HG02642 (cell line): ENCODE data around the gene MTHFD2L.
"Not testable (repeated sequence)": the region's sequence is repeated elsewhere in the genome, so short reads cannot be mapped to it uniquely, and the experiment has no call there.

Experiments
- ATAC-seq: cut with Tn5 transposase; IDR thresholded peaks from one replicate; pipeline ENCODE4 v1.9.1; 2021; ENCODE audit warnings: mild to moderate bottlenecking; ENCODE audit not compliant: unreplicated experiment, poor library complexity

MTHFD2L gene

GRCh38 chr4:74181219-74181618 is 23.3 kb downstream of the MTHFD2L start:
- no peak for ATAC-seq

GRCh38 chr4:74188912-74189311 is 31.0 kb downstream of the MTHFD2L start:
- no peak for ATAC-seq

GRCh38 chr4:74189331-74190043 is 31.6 kb downstream of the MTHFD2L start:
- no peak for ATAC-seq

- ATAC-seq = no peak
These were observed 32.4 kb downstream of the MTHFD2L start for GRCh38 chr4:74190332-74190731.

- no peak for ATAC-seq
These were observed 33.0 kb downstream of the MTHFD2L start for GRCh38 chr4:74190919-74191397.

- no peak for ATAC-seq
These were observed 39.2 kb downstream of the MTHFD2L start for GRCh38 chr4:74197080-74197479.

GRCh38 chr4:74202062-74202586 is 44.2 kb downstream of the MTHFD2L start:
- ATAC-seq = no peak

- no peak for ATAC-seq
These were observed 45.5 kb downstream of the MTHFD2L start for GRCh38 chr4:74203467-74203866.

- no peak for ATAC-seq
These were observed 47.1 kb downstream of the MTHFD2L start for GRCh38 chr4:74205046-74205445.

- ATAC-seq = no peak
These were observed 47.6 kb downstream of the MTHFD2L start for GRCh38 chr4:74205559-74205958.

- peak; percentile 73 for ATAC-seq
These were observed 48.3 kb downstream of the MTHFD2L start for GRCh38 chr4:74206088-74206825.

- ATAC-seq = not testable (repeated sequence)
These were observed 56.7 kb downstream of the MTHFD2L start for GRCh38 chr4:74214457-74215159.

GRCh38 chr4:74215236-74215635 is 57.3 kb downstream of the MTHFD2L start:
- not testable (repeated sequence) for ATAC-seq

- no peak for ATAC-seq
These were observed 59.4 kb downstream of the MTHFD2L start for GRCh38 chr4:74217365-74217764.

GRCh38 chr4:74218201-74218600 is 60.3 kb downstream of the MTHFD2L start:
- ATAC-seq = no peak

- no peak for ATAC-seq
These were observed 61.3 kb downstream of the MTHFD2L start for GRCh38 chr4:74219240-74219639.

- no peak for ATAC-seq
These were observed 65.2 kb downstream of the MTHFD2L start for GRCh38 chr4:74223098-74223497.

- no peak for ATAC-seq
These were observed 65.9 kb downstream of the MTHFD2L start for GRCh38 chr4:74223801-74224200.

- ATAC-seq = peak; percentile 86
These were observed 71.0 kb downstream of the MTHFD2L start for GRCh38 chr4:74228691-74229640.
